HG02759 (cell line): ENCODE results near the gene DSC1.

Experiments
- ATAC-seq: cut with Tn5 transposase; IDR thresholded peaks from one replicate; pipeline ENCODE4 v1.9.1; 2021; ENCODE audit warnings: mild to moderate bottlenecking, moderate library complexity; ENCODE audit not compliant: unreplicated experiment

Gene DSC1

GRCh38 chr18:31112804-31113203 lies 49.9 kb downstream of the DSC1 start:
- no peak for ATAC-seq

DNA sequence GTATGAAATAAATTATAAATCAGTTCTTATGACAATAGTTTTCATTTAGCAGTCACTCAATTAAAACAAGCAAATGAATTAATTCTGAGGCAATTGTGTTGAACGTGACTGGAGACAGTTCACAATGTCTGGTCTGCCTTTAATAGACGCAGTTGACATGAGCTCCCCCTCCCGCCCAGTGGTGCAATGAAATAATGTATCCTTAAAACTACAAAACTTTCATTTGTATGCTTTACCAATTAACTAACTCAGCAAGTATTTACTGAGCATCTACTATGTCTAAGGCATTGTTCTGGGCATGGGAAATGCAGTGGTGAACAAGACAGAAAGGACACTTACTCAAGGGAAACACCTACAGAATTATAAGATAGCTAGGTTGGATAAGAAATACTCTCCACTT lies 56.9 kb downstream of the DSC1 start:
- no peak for ATAC-seq

GRCh38 chr18:31104444-31104843 lies 58.2 kb downstream of the DSC1 start:
- no peak for ATAC-seq

DNA sequence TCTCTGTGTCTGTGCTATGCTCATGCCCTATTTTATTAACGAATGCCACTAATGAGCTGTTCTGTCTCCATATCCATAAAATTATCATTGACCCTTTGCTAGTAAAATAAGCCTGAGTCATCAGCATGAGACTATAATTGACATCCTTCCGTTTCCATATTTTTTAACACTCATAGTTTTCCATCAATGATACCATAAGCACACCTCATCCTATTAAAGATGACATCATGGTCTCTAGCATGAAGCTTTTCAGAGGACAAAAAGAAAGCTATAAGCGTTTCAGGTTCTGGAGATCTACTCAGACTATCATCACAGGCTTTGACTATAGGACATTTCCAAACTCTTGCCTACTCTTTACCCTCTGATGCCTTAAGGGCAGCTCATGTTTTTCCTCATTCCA lies 59.2 kb downstream of the DSC1 start:
- no peak for ATAC-seq

GRCh38 chr18:31102941-31103340 lies 59.7 kb downstream of the DSC1 start:
- no peak for ATAC-seq

DNA sequence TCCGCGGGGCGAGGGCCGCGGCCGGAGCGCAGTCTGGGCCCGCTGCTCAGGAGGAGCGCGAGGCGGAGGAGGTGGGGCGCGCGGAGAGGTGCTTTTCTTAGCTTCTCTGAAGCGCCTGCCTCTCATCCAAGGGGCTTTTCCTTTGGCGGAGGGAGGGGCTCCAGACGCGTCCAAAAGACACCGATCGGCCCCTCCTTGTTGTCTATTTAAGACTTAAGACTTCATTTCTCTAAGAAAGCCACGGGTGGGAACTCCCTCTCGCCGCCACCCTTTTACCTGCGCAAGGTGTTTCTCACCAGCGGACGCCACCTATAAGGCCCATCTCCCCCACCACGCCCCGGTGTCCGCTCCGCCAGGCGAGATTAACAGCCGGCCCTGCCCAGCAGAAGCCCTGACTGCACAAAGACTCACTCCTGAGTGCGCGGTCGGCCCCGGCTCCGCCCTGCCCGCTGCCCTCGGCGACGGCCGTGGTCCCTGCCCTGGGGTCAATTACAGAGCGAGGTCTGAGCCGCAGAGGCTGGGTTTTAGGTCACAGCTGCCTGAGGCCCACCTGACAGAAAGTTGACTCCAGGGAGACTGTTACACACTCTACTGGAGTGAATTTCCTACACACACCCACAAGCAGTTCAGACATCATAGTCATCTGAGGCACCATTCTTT lies 60.5 kb downstream of the DSC1 start, which contains the start of gene DSC2:
TSS of gene DSC2 (minus strand) at position 397 of the 660 bp plus-strand sequence. CDS start 450 bp downstream, outside the sequence.
- no peak for ATAC-seq

DNA sequence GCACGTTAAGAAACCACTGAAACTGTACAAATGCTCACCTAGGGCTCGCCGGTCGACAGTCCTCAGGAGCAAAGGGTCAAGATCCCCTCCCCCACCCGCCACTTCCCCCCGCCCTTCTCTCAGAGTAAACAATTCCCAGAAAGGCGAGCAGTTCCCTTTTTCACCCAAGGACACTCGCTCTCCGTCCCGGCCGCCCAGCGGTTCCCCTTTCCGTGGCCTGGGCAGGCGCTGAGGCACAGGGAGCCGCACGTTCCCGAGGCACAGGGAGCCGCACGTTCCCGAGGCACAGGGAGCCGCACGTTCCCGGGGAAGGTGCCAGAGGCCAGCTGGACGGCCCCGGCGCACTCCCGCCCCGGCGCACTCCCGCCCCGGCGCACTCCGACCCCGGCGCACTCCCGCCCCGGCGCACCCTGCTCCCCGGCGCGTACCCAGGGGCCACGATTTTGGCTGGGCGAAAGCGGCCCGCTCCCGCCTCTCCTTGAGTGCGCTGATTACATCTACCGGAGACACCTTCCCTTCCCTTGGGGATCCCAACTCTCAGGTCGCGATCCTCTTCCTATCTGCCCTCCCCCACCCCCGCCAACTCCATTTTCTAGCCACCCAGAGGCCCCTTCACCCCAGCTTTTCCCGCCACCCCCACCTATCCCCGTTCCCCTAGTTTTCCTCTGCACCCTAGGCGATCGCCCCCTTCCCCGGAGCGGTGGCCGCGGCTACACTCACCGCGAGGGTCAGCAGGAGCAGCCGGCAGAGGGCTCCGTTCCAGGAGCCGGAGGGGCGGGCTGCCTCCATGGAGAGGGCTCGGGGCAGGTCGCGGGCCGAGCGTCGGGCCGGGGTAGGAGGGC lies 61.3 kb downstream of the DSC1 start:
- no peak for ATAC-seq

GRCh38 chr18:31100436-31101182 lies 62.0 kb downstream of the DSC1 start:
- no peak for ATAC-seq

DNA sequence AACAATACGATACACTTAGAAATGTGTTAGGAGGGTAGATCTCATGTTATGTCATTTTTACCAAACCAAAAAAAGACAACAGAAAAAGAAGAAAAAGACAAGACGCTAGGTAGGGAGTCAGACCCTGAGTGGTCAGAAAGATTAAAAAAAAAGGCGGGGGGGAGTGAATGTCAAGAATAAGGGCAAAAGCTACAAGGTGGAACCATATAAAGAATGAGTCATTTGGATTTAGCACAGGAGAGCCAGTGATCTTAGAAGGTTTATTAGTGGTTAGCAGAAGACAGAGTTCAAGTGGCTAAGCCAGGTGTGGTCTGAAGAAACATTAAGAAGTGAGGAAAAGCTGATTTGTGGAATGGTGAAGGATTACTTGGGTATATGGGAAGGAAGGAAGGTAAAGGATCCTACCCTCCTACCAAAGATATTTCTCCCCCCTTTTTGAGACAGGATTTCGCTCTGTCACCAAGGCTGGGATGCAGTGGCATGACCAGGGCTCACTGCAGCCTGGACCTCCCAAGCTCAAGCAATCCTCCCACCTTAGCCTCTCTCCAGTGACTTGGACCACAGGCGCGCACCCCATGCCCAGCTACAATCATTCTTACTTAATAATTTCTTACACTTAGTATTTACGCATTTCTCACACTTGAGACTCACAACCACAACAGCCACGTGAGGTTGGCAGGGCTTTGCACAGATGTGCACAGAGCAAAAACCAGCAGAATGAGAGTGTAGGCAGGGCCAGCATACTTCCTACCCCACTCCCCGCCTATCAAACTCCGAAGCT lies 63.0 kb downstream of the DSC1 start:
- no peak for ATAC-seq

GRCh38 chr18:31098878-31099277 lies 63.8 kb downstream of the DSC1 start:
- no peak for ATAC-seq

- ATAC-seq, result no peak
Measured at GRCh38 chr18:31097666-31098065, 65.0 kb downstream of the DSC1 start.

- ATAC-seq, result no peak
Measured at GRCh38 chr18:31093880-31094279, 68.8 kb downstream of the DSC1 start.

DNA sequence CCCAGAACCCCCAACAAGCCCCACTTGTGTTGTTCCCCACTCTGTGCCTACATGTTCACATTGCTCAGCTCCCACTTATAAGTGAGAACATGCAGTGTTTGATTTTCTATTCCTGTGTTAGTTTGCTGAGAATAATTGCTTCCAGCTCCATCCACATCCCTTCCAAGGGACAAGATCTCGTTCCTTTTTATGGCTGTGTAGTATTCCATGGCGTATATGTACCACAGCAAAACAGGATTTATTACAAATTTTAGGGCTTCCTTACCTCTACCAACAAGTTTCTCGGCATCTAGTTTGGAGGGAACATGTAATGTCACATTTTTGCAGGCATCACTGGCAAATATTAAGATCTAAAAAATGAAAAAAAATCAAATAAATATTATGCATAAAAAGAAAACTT lies 69.4 kb downstream of the DSC1 start:
- ATAC-seq, result no peak

DNA sequence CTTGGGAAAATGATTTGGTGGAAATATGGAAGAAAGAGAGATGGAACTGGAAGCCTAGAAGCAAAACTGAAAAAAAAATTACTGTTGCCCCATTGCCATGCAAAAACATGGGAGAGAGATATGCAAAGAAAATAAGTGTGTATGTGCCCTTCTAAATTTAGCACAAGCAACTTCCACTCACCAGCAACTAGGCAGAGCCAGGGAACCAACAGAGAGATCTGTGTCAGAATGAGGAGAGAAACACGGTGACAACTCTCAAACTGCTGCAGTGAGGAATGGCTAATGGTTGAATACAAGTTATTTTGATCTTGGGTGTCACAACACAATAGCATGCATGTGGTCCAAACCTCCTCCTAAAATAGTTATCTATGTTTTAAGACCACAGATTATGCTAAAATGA lies 71.3 kb downstream of the DSC1 start:
- ATAC-seq, result no peak

DNA sequence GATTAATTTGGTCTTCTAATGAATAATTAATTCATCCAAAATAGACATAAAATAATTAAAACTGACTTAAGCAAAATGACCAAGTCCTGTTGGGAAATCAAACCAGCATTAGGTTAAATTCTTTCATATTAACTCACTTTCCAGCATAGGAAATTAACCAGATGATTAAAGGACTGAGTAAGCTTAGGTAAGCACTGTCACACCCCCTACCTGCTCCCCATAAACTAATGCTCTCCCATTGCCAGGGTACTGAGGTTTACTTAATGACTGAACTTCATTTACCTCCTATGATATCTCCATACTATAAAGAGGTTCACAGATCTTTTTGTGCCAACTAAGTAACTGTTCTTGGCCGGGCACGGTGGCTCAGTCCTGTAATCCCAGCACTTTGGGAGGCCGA lies 74.1 kb downstream of the DSC1 start:
- no peak for ATAC-seq

GRCh38 chr18:31079973-31080372 lies 82.7 kb downstream of the DSC1 start:
- ATAC-seq, result no peak
